Measurements from ENCODE around the gene KCNQ4.

The KCNQ4 gene

GRCh38 chr1:40740997-40741736 is 42.4 kb upstream of the KCNQ4 start:
- no peak overlapping the region for H3K4me3 ChIP-seq (replicated peaks in 1 of 2; ENCODE audit: low read depth in 2 of 2, low read length in 2 of 2)
- no peak for TF ChIP-seq CTCF (IDR thresholded peaks at IDR 0.05; ENCODE audit: low read depth, low read length)
- no peak for DNase-seq (ENCODE audit: low read depth in 2 of 2)

GRCh38 chr1:40742363-40743061 is 41.1 kb upstream of the KCNQ4 start:
- no peak for TF ChIP-seq CTCF (IDR thresholded peaks at IDR 0.05; ENCODE audit: low read depth, low read length)
- no peak overlapping the region for H3K4me3 ChIP-seq (replicated peaks in 1 of 2; ENCODE audit: low read depth in 2 of 2, low read length in 2 of 2)
- DNase-seq (ENCODE audit: low read depth in 2 of 2): peak in 1 of 2 donors; percentile 31

GRCh38 chr1:40743452-40743851 is 40.1 kb upstream of the KCNQ4 start:
- TF ChIP-seq CTCF (IDR thresholded peaks at IDR 0.05; ENCODE audit: low read depth, low read length): no peak
- no peak overlapping the region for H3K4me3 ChIP-seq (replicated peaks in 1 of 2; ENCODE audit: low read depth in 2 of 2, low read length in 2 of 2)
- no peak for DNase-seq (ENCODE audit: low read depth in 2 of 2)

GRCh38 chr1:40743860-40744259 is 39.7 kb upstream of the KCNQ4 start:
- H3K4me3 ChIP-seq (replicated peaks in 1 of 2; ENCODE audit: low read depth in 2 of 2, low read length in 2 of 2): no peak overlapping the region
- no peak for TF ChIP-seq CTCF (IDR thresholded peaks at IDR 0.05; ENCODE audit: low read depth, low read length)
- no peak for DNase-seq (ENCODE audit: low read depth in 2 of 2)

GRCh38 chr1:40745176-40745575 is 38.4 kb upstream of the KCNQ4 start:
- no peak overlapping the region for H3K4me3 ChIP-seq (replicated peaks in 1 of 2; ENCODE audit: low read depth in 2 of 2, low read length in 2 of 2)
- no peak for TF ChIP-seq CTCF (IDR thresholded peaks at IDR 0.05; ENCODE audit: low read depth, low read length)
- DNase-seq (ENCODE audit: low read depth in 2 of 2): no peak

- no peak for DNase-seq (ENCODE audit: low read depth in 2 of 2)
- TF ChIP-seq CTCF (IDR thresholded peaks at IDR 0.05; ENCODE audit: low read depth, low read length): no peak
- H3K4me3 ChIP-seq (replicated peaks in 1 of 2; ENCODE audit: low read depth in 2 of 2, low read length in 2 of 2): no peak overlapping the region
Observed at GRCh38 chr1:40746344-40747090, 37.1 kb upstream of the KCNQ4 start.

Data from cardiac fibroblast (primary cell).